Effector memory CD8-positive, alpha-beta T cell (primary cell): ENCODE measurements around the gene PRR22.
"Not testable (repeated sequence)": the region's sequence is repeated elsewhere in the genome, so short reads cannot be mapped to it uniquely, and the experiment has no call there.

Experiments used
- ATAC-seq: fragments of 150-1000 bp; cut with Tn5 transposase; replicated peaks from 2 replicates; pipeline ENCODE4 v1.10.0; 2021; ENCODE audit warnings: mild to moderate bottlenecking, moderate library complexity
- DNase-seq, 3 experiments: peaks; one replicate each; pipeline ENCODE4 v3.0.0; 2021
- H3K27ac Mint-ChIP-seq, 2 donors: one replicate each; pipeline ENCODE4 v1.8.0; 2022; ENCODE audit warnings: mild to moderate bottlenecking in 2 of 2, mixed read lengths in 2 of 2, moderate library complexity in 2 of 2
- H3K27me3 Mint-ChIP-seq, 2 donors: one replicate each; pipeline ENCODE4 v1.8.0; 2022; ENCODE audit warnings: mixed read lengths in 2 of 2
- H3K36me3 Mint-ChIP-seq: one replicate; pipeline ENCODE4 v1.8.0; 2022; ENCODE audit warnings: mild to moderate bottlenecking, moderate library complexity, mixed read lengths; ENCODE audit not compliant: insufficient read depth
- H3K4me1 Mint-ChIP-seq, 2 donors: one replicate each; pipeline ENCODE4 v1.8.0; 2022; ENCODE audit warnings: low read depth in 2 of 2, mixed read lengths in 2 of 2
- H3K4me3 Mint-ChIP-seq, 2 donors: one replicate each; pipeline ENCODE4 v1.8.0; 2022; ENCODE audit warnings: mild to moderate bottlenecking in 2 of 2, mixed read lengths in 2 of 2, moderate library complexity in 2 of 2
- H3K9me3 Mint-ChIP-seq, 2 donors: one replicate each; pipeline ENCODE4 v1.8.0; 2022; ENCODE audit warnings: mixed read lengths in 2 of 2

PRR22 gene

GRCh38 chr19:5780916-5781315 is 3.6 kb downstream of the PRR22 start:
- not testable (repeated sequence) for DNase-seq, H3K9me3 Mint-ChIP-seq, H3K27me3 Mint-ChIP-seq, H3K4me1 Mint-ChIP-seq, ATAC-seq, H3K4me3 Mint-ChIP-seq, H3K27ac Mint-ChIP-seq
- peaks cover 13% of the 10 kb centered on the region for H3K36me3 Mint-ChIP-seq

- Mint-ChIP-seq H3K9me3 (no peaks in the 10 kb centered on the region), H3K4me3 (no peak overlapping the region), H3K27me3 (no peaks in the 10 kb centered on the region), H3K27ac (no peak overlapping the region), H3K4me1 (no peaks in the 10 kb centered on the region), H3K36me3 (no peaks in the 10 kb centered on the region)
- DNase-seq (no peak), ATAC-seq (no peak)
Measured at GRCh38 chr19:5778402-5778801, 6.1 kb downstream of the PRR22 start.

DNA sequence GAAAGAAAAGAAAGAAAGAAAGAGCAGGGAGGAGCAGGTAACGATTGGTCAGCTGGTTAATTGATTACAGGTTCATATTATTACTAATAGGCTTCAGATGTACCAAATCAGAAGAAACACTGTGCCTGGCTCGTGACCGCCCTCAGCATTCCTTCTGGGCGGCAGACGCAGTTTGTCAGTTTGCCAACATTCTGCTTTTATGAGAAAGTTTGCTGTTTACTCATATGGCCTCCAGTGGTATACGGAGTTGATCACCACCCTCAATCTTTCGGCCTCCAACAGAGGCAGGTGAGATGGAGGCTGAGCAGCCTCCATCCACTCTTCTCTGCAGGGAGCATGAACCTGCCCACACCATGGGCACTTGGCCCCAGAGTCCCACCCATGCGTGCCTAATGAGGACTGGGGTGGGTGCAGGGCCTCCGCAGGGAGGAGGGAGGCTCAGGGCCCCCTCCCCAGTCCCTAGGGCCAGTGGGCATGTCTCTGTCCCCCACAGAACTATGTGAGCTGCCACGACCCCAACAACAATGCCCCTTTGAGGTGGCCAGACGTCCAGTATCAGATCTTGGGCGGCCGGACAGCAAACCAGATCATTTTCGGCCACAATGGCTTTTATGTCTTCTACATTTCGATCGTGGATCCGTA is 8.8 kb downstream of the PRR22 start:
- H3K27me3 Mint-ChIP-seq = peaks cover 0 to 10% of the 10 kb centered on the region in 2 donors
- H3K27ac Mint-ChIP-seq = no peak overlapping the region
- ATAC-seq (no peak), DNase-seq (no peak)
- H3K4me1 Mint-ChIP-seq = no peaks in the 10 kb centered on the region
- no peaks in the 10 kb centered on the region for H3K9me3 Mint-ChIP-seq
- H3K4me3 Mint-ChIP-seq = no peak overlapping the region
- H3K36me3 Mint-ChIP-seq = no peaks in the 10 kb centered on the region

DNA sequence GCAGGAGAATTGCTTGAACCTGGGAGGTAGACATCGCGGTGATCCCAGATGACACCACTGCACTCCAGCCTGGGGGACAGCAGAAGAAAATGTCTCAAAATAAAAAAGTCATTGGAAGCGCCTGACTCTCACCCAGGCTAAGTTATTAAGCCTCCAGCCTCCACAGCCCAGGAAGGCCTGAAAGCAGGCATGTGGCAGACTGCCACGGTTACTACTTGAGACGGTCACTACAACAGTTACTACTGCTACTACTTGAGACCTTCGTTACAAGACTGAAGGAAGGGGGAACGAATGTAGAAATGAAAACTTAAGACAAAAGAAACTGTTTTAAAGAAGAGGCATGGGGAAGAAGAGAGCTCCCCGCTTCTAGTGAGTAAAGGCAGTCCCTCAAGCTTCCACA is 9.6 kb downstream of the PRR22 start:
- Mint-ChIP-seq H3K9me3 (no peaks in the 10 kb centered on the region), H3K4me3 (no peak overlapping the region), H3K27ac (no peak overlapping the region), H3K36me3 (no peaks in the 10 kb centered on the region), H3K4me1 (no peaks in the 10 kb centered on the region), H3K27me3 (peaks cover 0 to 10% of the 10 kb centered on the region in 2 donors)
- DNase-seq (no peak), ATAC-seq (no peak)

- no peaks in the 10 kb centered on the region for H3K36me3 Mint-ChIP-seq
- no peaks in the 10 kb centered on the region for H3K9me3 Mint-ChIP-seq
- ATAC-seq (no peak), DNase-seq (no peak)
- H3K27ac Mint-ChIP-seq = no peak overlapping the region
- H3K4me3 Mint-ChIP-seq = no peak overlapping the region
- H3K27me3 Mint-ChIP-seq = peaks cover 0 to 10% of the 10 kb centered on the region in 2 donors
- no peaks in the 10 kb centered on the region for H3K4me1 Mint-ChIP-seq
Measured at GRCh38 chr19:5773276-5773675, 11.3 kb downstream of the PRR22 start.

DNA sequence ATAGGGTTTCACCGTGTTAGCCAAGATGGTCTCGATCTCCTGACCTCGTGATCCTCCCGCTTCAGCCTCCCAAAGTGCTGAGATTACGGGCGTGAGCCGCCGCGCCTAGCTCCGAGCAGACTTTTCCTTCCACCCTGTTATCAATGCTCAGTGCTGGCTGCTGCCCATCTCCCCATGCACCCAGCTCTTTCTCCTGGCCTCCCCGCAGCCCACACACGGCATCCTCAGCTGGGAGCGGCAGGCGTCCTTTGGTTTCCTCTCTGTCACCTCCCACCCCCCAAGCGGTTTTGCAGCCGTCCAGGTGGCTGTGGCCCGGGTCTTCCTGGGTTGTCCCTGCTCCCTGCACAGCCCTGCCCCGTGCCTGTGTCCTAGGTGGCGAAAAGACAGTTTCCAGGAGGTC is 12.1 kb downstream of the PRR22 start:
- no peak for DNase-seq
- Mint-ChIP-seq H3K27me3 (peaks cover 0 to 10% of the 10 kb centered on the region in 2 donors), H3K4me3 (no peak overlapping the region), H3K27ac (no peak overlapping the region), H3K4me1 (no peaks in the 10 kb centered on the region), H3K36me3 (no peaks in the 10 kb centered on the region), H3K9me3 (no peaks in the 10 kb centered on the region)
- no peak for ATAC-seq

DNA sequence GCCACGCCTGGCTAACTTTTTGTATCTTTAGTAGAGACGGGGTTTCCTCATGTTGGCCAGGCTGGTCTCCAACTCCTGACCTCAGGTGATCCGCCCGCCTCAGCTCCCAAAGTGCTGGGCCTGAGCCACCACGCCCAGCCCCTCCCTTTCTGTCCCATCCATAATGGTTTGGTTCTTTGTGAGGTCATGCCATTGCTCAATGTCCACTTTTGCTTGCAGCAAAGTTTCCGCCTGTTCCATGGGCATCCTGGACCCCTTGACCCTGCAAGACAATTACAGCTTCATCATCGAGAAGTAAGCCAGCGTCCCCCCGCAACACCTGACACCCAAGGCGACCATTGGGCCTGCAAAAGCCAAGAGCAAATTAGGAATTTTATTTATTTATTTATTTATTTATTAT is 16.6 kb downstream of the PRR22 start:
- Mint-ChIP-seq H3K36me3 (no peaks in the 10 kb centered on the region), H3K4me3 (no peak overlapping the region)

GRCh38 chr19:5765220-5765619 is 19.3 kb downstream of the PRR22 start:
- H3K36me3 Mint-ChIP-seq = no peaks in the 10 kb centered on the region
- no peak overlapping the region for H3K4me3 Mint-ChIP-seq

More for the DNA sequence above, 16.6 kb downstream of the PRR22 start:
- DNase-seq = no peak
- Mint-ChIP-seq H3K9me3 (no peaks in the 10 kb centered on the region), H3K27me3 (peaks cover 0 to 8% of the 10 kb centered on the region in 2 donors), H3K27ac (no peak overlapping the region), H3K4me1 (no peaks in the 10 kb centered on the region)
- no peak for ATAC-seq

GRCh38 chr19:5762608-5763217 is 21.8 kb downstream of the PRR22 start:
- no peak overlapping the region for H3K27ac Mint-ChIP-seq
- DNase-seq = no peak
- no peaks in the 10 kb centered on the region for H3K36me3 Mint-ChIP-seq
- H3K4me3 Mint-ChIP-seq = no peak overlapping the region
- H3K9me3 Mint-ChIP-seq = no peaks in the 10 kb centered on the region
- H3K4me1 Mint-ChIP-seq = no peaks in the 10 kb centered on the region
- no peak for ATAC-seq
- H3K27me3 Mint-ChIP-seq = peaks cover 0 to 10% of the 10 kb centered on the region in 2 donors

More at GRCh38 chr19:5765220-5765619, 19.3 kb downstream of the PRR22 start:
- ATAC-seq = no peak
- Mint-ChIP-seq H3K9me3 (no peaks in the 10 kb centered on the region), H3K27ac (no peak overlapping the region), H3K4me1 (no peaks in the 10 kb centered on the region), H3K27me3 (peaks cover 0 to 6% of the 10 kb centered on the region in 2 donors)
- DNase-seq = no peak

- no peaks in the 10 kb centered on the region for H3K36me3 Mint-ChIP-seq
- ATAC-seq (no peak), DNase-seq (no peak)
- no peaks in the 10 kb centered on the region for H3K9me3 Mint-ChIP-seq
- H3K4me1 Mint-ChIP-seq = no peaks in the 10 kb centered on the region
- H3K27me3 Mint-ChIP-seq = peaks cover 15 to 25% of the 10 kb centered on the region in 2 donors
- H3K4me3 Mint-ChIP-seq = no peak overlapping the region
- H3K27ac Mint-ChIP-seq = no peak overlapping the region
Measured at GRCh38 chr19:5753743-5754142, 30.8 kb downstream of the PRR22 start.

GRCh38 chr19:5751709-5752108 is 32.8 kb downstream of the PRR22 start:
- Mint-ChIP-seq H3K4me1 (no peaks in the 10 kb centered on the region), H3K36me3 (no peaks in the 10 kb centered on the region), H3K9me3 (no peaks in the 10 kb centered on the region), H3K4me3 (no peak overlapping the region), H3K27me3 (peaks cover 14 to 25% of the 10 kb centered on the region in 2 donors), H3K27ac (no peak overlapping the region)
- DNase-seq = no peak
- ATAC-seq = no peak

- DNase-seq (no peak), ATAC-seq (no peak)
- no peak overlapping the region for H3K4me3 Mint-ChIP-seq
- H3K36me3 Mint-ChIP-seq = no peaks in the 10 kb centered on the region
- no peaks in the 10 kb centered on the region for H3K9me3 Mint-ChIP-seq
- H3K27me3 Mint-ChIP-seq = peaks cover 10 to 18% of the 10 kb centered on the region in 2 donors
- no peak overlapping the region for H3K27ac Mint-ChIP-seq
- H3K4me1 Mint-ChIP-seq = no peaks in the 10 kb centered on the region
Measured at GRCh38 chr19:5749505-5749904, 35.0 kb downstream of the PRR22 start.

DNA sequence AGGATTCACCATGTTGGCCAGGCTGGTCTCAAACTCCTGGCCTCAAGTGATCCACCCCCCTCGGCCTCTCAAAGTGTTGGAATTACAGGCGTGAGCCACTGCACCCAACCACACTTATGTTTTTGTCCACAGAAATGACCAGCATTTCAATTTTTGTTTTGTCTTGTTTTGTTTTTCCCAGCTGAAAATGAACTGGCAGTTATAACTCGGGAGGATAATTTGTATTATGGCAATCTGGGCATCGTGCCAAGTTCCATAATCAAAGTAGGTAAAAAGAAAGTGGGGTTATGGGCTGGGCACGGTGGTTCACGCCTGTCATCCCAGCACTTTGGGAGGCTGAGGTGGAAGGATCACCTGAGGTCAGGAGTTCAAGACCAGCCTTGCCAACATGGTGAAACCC is 35.6 kb downstream of the PRR22 start:
- not testable (repeated sequence) for H3K36me3 Mint-ChIP-seq, H3K27ac Mint-ChIP-seq, H3K4me3 Mint-ChIP-seq, DNase-seq, H3K9me3 Mint-ChIP-seq, H3K4me1 Mint-ChIP-seq, ATAC-seq
- peaks cover 8 to 15% of the 10 kb centered on the region in 2 donors for H3K27me3 Mint-ChIP-seq

DNA sequence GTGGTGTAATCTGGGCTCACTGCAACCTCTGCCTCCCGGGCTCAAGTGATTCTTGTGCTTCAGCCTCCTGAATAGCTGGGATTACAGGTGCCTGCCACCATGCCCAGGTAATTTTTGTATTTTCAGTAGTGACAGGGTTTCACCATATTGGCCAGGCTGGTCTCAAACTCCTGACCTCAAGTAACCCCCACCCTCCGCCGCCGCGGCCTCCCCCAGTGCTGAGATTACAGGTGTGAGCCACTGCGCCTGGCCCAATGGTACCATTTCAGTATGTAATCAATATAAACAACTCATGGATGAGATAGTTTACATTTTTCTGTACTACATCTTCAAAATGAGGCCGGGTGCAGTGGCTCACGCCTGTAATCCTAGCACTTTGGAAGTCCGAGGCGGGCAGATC is 39.5 kb downstream of the PRR22 start:
- ATAC-seq, H3K27ac Mint-ChIP-seq: not testable (repeated sequence)
- peaks cover 8 to 13% of the 10 kb centered on the region in 2 donors for H3K27me3 Mint-ChIP-seq

More for the DNA sequence above, 39.5 kb downstream of the PRR22 start:
- DNase-seq, H3K9me3 Mint-ChIP-seq, H3K4me3 Mint-ChIP-seq, H3K4me1 Mint-ChIP-seq, H3K36me3 Mint-ChIP-seq: not testable (repeated sequence)
